OCI-LY7 (cell line): ENCODE data around the gene STYXL1.

Experiments used
- CTCF ChIP-seq: fragments of 200-600 bp; sonication (generic); conservative IDR thresholded peaks from 2 replicates; pipeline ENCODE4 v1.5.1; 2014; ENCODE audit warnings: mild to moderate bottlenecking, antibody characterized with exemption, low read length, moderate library complexity, mixed read lengths
- EZH2phosphoT487 ChIP-seq: fragments of 200-600 bp; sonication (generic); IDR thresholded peaks from 2 replicates; pipeline ENCODE4 v1.6.1; 2018; ENCODE audit warnings: low read depth, borderline replicate concordance, mild to moderate bottlenecking, mixed run types, antibody characterized with exemption, low read length, moderate library complexity, mixed read lengths

GRCh38 chr7:76011442-76011861, 36.3 kb downstream of the STYXL1 start:
- no peak for TF ChIP-seq CTCF
- TF ChIP-seq EZH2phosphoT487, result no peak
